GM18520 (cell line): ENCODE measurements around the gene EPOP.

Experiments
- ATAC-seq: cut with Tn5 transposase; IDR thresholded peaks from one replicate; pipeline ENCODE4 v1.9.1; 2021; ENCODE audit not compliant: unreplicated experiment

EPOP gene

DNA sequence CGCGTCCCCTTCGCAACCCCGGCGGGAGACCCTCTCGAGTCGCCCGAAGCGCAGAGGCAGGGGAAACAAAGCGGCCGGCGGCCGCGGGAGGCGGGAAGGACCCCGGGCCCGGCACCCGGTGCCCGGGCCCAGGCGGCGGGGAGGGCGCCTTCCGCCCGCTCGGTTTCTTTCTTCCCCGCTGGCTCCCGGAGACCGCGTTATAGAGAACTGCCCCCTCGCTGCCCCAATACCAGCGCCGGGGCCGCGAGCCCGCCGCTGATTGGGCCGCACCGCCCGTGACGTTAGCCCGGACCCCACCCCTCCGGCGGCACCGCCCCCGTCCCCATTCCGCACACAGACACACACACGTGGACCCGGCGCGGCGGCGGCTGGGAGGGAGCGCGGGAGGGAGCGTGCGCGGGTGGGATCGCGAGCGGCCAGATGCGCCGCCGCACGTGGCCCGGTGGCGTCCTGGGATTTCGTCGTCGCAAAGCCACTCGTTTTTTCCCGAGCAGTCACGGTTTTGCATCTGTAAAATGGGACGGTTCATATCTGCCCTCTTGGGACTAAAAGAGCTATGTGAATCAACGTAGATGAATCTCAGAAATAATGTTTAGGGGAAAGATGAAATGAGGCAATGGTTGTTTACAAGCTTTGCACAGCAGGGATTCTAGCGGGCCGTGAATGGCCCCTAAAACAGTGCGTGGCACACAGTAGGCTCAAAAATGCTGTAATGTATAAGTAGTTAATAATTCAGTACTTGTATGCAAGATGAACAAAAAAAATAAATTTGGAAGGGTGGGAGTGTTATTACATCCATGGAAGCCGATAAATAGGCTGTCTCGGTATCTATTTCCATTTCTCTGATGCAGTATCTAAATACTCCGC is at the start of gene EPOP:
Gene EPOP (minus strand): TSS at position 209 of the 867 bp plus-strand sequence. CDS start 462 bp downstream, outside the sequence.
- peak; percentile 45 for ATAC-seq

- ATAC-seq, result no peak
These were observed 47.0 kb upstream of the EPOP start for GRCh38 chr17:38721802-38722201.

DNA sequence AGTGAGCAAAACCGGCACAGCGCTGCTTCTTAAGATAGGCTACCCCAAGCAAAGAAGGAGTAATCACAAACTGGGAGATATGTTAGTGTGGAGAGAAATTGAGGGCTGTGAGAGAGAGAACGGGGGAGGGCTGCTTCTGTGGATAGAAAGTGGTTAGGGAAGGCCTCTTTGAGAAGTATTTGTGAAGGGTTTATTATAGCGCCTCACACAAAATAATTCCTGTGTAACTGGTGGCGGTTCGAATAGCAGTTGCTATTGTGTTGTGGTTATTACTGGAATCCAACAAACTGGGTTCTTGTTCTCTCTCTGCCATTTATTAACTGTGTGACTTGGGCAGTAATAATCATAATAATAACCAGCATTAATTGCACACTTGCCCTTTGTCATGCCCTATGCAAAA is 46.2 kb upstream of the EPOP start:
- no peak for ATAC-seq

- ATAC-seq, result no peak
These were observed 45.3 kb upstream of the EPOP start for GRCh38 chr17:38719943-38720641.

DNA sequence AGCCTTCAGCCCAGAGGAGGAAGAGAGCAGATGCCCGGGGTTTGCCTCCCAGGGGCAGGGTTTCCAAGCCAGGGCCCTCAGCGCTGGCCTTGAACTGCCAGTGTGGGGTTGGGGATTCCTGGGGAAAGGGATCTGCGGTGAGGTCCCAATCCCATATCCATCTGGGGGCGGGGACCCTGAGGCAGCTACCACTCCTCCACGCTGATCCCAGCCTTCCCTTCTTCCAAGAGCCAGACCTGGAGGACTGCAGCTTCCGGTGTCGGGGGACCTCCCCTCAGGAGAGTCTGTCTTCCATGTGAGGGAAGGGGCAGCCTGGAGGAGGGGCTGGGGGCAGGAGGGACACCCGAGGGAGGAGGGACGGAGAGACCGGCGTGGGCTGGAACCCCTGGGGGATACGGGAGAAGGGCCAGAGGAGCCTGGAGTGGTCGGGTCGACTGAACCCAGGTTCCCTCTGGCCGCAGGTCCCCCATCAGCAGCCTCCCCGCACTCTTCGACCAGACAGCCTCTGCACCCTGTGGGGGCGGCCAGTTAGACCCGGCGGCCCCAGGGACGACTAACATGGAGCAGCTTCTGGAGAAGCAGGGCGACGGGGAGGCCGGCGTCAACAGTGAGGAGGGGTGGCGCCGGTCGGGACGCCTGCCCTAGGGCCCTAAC is 44.7 kb upstream of the EPOP start:
- no peak for ATAC-seq

GRCh38 chr17:38717139-38717745 is 42.5 kb upstream of the EPOP start:
- ATAC-seq, result no peak

DNA sequence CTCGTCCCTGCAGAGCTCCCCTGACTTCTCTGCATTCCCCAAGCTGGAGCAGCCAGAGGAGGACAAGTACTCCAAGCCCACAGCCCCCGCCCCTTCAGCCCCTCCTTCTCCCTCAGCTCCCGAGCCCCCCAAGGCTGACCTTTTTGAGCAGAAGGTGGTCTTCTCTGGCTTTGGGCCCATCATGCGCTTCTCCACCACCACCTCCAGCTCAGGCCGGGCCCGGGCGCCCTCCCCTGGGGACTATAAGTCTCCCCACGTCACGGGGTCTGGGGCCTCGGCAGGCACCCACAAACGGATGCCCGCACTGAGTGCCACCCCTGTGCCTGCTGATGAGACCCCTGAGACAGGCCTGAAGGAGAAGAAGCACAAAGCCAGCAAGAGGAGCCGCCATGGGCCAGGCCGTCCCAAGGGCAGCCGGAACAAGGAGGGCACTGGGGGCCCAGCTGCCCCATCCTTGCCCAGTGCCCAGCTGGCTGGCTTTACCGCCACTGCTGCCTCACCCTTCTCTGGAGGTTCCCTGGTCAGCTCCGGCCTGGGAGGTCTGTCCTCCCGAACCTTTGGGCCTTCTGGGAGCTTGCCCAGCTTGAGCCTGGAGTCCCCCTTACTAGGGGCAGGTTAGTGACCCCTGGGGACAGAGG is 41.7 kb upstream of the EPOP start:
- ATAC-seq, result no peak

GRCh38 chr17:38715216-38715943 is 40.6 kb upstream of the EPOP start:
- no peak for ATAC-seq

- ATAC-seq, result no peak
These were observed 38.8 kb upstream of the EPOP start for GRCh38 chr17:38713456-38714075.

- no peak for ATAC-seq
These were observed 37.8 kb upstream of the EPOP start for GRCh38 chr17:38712593-38712992.

GRCh38 chr17:38711792-38712571 is 37.2 kb upstream of the EPOP start:
- no peak for ATAC-seq

GRCh38 chr17:38710985-38711384 is 36.2 kb upstream of the EPOP start:
- no peak for ATAC-seq

GRCh38 chr17:38710604-38710962 is 35.8 kb upstream of the EPOP start:
- no peak for ATAC-seq

GRCh38 chr17:38709864-38710603 is 35.3 kb upstream of the EPOP start:
- no peak for ATAC-seq

DNA sequence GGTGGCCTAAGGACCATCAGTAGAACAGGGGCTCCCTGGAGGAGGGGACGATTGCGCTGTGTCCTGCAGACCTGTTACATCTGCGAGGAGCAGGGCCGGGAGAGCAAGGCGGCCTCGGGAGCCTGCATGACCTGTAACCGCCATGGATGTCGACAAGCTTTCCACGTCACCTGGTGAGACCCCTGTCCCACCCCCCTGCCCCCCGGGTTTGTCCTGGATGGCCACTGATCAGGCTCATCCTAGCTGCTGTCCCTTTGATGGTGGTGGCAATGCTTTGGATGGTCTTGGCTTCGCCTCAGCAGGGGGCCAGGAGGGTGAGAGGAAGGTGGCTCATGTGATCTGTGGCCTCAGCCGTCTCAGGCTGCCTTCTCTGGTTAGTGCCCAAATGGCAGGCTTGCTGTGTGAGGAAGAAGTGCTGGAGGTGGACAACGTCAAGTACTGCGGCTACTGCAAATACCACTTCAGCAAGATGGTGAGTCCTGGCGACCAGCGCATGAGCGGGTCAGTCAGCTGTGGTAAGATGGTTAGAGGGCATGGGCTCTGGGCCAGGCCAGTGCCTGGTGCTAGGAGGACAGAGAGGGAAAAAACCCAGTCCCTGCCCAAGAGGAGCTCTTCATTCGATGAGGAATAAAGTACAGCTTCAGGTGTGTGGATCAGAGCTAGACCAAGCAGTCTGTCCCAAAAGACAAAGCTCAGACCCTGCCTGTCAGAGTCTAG is 34.5 kb upstream of the EPOP start:
- no peak for ATAC-seq

DNA sequence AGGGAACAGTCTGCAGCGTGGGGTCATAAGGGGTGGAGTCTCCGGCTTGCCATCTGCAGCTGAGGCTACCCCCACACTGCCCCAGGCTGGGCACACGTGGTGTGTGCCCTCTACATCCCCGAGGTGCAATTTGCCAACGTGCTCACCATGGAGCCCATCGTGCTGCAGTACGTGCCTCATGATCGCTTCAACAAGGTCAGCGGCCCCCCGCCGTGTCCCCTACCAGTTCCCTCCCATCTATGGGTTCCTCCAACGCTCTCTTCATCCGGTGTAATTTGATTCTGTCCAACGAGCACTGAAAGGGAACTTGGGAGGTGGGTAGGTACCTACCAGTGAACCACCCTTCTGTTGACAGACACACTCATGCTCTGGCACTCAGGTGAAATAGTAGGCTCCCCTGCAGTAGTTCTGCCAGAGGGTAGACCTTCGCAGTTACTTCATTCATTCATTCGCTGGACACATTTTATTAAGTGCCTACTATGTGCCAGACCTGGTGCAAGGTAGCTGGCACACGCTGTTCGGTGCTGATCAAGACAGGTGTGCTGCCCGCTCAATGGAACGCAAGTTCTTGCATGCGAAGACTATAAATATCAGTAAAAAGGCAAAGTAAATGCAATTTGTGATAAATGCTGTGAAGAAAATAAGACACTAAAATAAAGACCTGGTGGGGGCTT is 33.1 kb upstream of the EPOP start:
- no peak for ATAC-seq

- ATAC-seq, result no peak
These were observed 31.9 kb upstream of the EPOP start for GRCh38 chr17:38706505-38707216.
